Eye (tissue), 1 donor: ENCODE results near the gene ADAMTS4.

ENCODE experiments used
- DNase-seq: peaks from one replicate; pipeline ENCODE4 v3.0.0-alpha.2; 2015

ADAMTS4 gene

GRCh38 chr1:161195171-161195570, 3.7 kb downstream of the ADAMTS4 start:
- DNase-seq, result no peak

GRCh38 chr1:161193561-161194235, 5.2 kb downstream of the ADAMTS4 start:
- DNase-seq, result no peak

- DNase-seq, result peak; percentile 90
These were observed 6.1 kb downstream of the ADAMTS4 start for GRCh38 chr1:161192476-161193465.

GRCh38 chr1:161191971-161192370, 6.9 kb downstream of the ADAMTS4 start:
- no peak for DNase-seq

GRCh38 chr1:161190962-161191521, 7.8 kb downstream of the ADAMTS4 start:
- DNase-seq, result peak; percentile 10

- no peak for DNase-seq
These were observed 9.8 kb downstream of the ADAMTS4 start for GRCh38 chr1:161189036-161189435.

- no peak for DNase-seq
These were observed 10.5 kb downstream of the ADAMTS4 start for GRCh38 chr1:161188381-161188780.

GRCh38 chr1:161187311-161187710, 11.5 kb downstream of the ADAMTS4 start:
- DNase-seq, result no peak

- no peak for DNase-seq
These were observed 13.0 kb downstream of the ADAMTS4 start for GRCh38 chr1:161185732-161186311.

GRCh38 chr1:161185282-161185682, 13.6 kb downstream of the ADAMTS4 start:
- peak; percentile 31 for DNase-seq

- DNase-seq, result no peak
These were observed 16.6 kb downstream of the ADAMTS4 start for GRCh38 chr1:161182214-161182613.

GRCh38 chr1:161180639-161181038, 18.2 kb downstream of the ADAMTS4 start:
- peak; percentile 19 for DNase-seq

- DNase-seq, result no peak
These were observed 19.2 kb downstream of the ADAMTS4 start for GRCh38 chr1:161179698-161180097.

GRCh38 chr1:161177936-161178244, 21.0 kb downstream of the ADAMTS4 start:
- DNase-seq, result no peak

- DNase-seq, result peak; percentile 97
These were observed 21.5 kb downstream of the ADAMTS4 start, which contains the start of gene B4GALT3 for GRCh38 chr1:161177112-161177935. TSS of gene B4GALT3 (minus strand) at chr1:161177507. CDS start at chr1:161176060, 1,447 bp downstream.

- no peak for DNase-seq
These were observed 22.3 kb downstream of the ADAMTS4 start for GRCh38 chr1:161176468-161177111.

- DNase-seq, result no peak
These were observed 22.9 kb downstream of the ADAMTS4 start for GRCh38 chr1:161175771-161176453.

GRCh38 chr1:161174911-161175310, 23.9 kb downstream of the ADAMTS4 start:
- DNase-seq, result no peak

- DNase-seq, result no peak
These were observed 25.1 kb downstream of the ADAMTS4 start for GRCh38 chr1:161173711-161174110.

- no peak for DNase-seq
These were observed 26.0 kb downstream of the ADAMTS4 start for GRCh38 chr1:161172776-161173376.

GRCh38 chr1:161172349-161172748, 26.5 kb downstream of the ADAMTS4 start:
- DNase-seq, result no peak
